EL (cell line): ENCODE results near the gene SDCCAG8.

Source experiments
- DNase-seq: peaks from one replicate; pipeline ENCODE4 v3.0.0-alpha.2; 2016

Gene SDCCAG8

GRCh38 chr1:243465738-243466137 is 209.9 kb downstream of the SDCCAG8 start:
- no peak for DNase-seq

- DNase-seq, result no peak
These were observed 213.7 kb downstream of the SDCCAG8 start for GRCh38 chr1:243469497-243469896.

GRCh38 chr1:243470502-243470901 is 214.7 kb downstream of the SDCCAG8 start:
- DNase-seq, result no peak

GRCh38 chr1:243471026-243471685 is 215.3 kb downstream of the SDCCAG8 start:
- DNase-seq, result no peak

GRCh38 chr1:243471754-243472745 is 216.2 kb downstream of the SDCCAG8 start:
- DNase-seq, result no peak

GRCh38 chr1:243473227-243474135 is 217.6 kb downstream of the SDCCAG8 start:
- DNase-seq, result no peak

GRCh38 chr1:243474136-243474881 is 218.5 kb downstream of the SDCCAG8 start:
- DNase-seq, result no peak

GRCh38 chr1:243474906-243475305 is 219.1 kb downstream of the SDCCAG8 start:
- DNase-seq, result no peak

GRCh38 chr1:243475966-243476365 is 220.1 kb downstream of the SDCCAG8 start:
- peak; percentile 36 for DNase-seq

GRCh38 chr1:243477731-243478290 is 222.0 kb downstream of the SDCCAG8 start:
- no peak for DNase-seq

GRCh38 chr1:243481101-243481500 is 225.3 kb downstream of the SDCCAG8 start:
- DNase-seq, result no peak

- DNase-seq, result peak; percentile 38
These were observed 226.5 kb downstream of the SDCCAG8 start for GRCh38 chr1:243482141-243483022.

GRCh38 chr1:243483071-243483771 is 227.4 kb downstream of the SDCCAG8 start:
- DNase-seq, result no peak

GRCh38 chr1:243483952-243484351 is 228.1 kb downstream of the SDCCAG8 start:
- no peak for DNase-seq

GRCh38 chr1:243487036-243487648 is 231.3 kb downstream of the SDCCAG8 start:
- DNase-seq, result no peak

- DNase-seq, result no peak
These were observed 231.9 kb downstream of the SDCCAG8 start for GRCh38 chr1:243487649-243488227.

- DNase-seq, result no peak
These were observed 232.8 kb downstream of the SDCCAG8 start for GRCh38 chr1:243488459-243489157.

- DNase-seq, result no peak
These were observed 233.3 kb downstream of the SDCCAG8 start for GRCh38 chr1:243489158-243489527.
